Adrenal gland (tissue), 5 donors: ENCODE data around the gene ZFHX2.

Experiments used
- CTCF ChIP-seq, 6 experiments: fragments of 450-650 bp in 4 of 6; fragments of 200-600 bp in 2 of 6; sonication (generic) in 1 of 6; IDR thresholded peaks; 1 replicate in 5 of 6; 2 replicates in 1 of 6; pipeline versions ENCODE4 v1.5.1 to v1.8.0; 2016 to 2021; ENCODE audit warnings: antibody characterized with exemption in 6 of 6, mild to moderate bottlenecking in 2 of 6, moderate library complexity in 1 of 6
- POLR2A ChIP-seq, 2 donors: fragments of 450-650 bp; IDR thresholded peaks; one replicate each; pipeline ENCODE4 v1.6.1; 2017; ENCODE audit warnings: antibody characterized with exemption in 2 of 2, mild to moderate bottlenecking in 2 of 2, moderate library complexity in 1 of 2
- donor health status: DM: no; HTN: no; CAD: no.

- no peak for TF ChIP-seq CTCF (IDR thresholded peaks at IDR 0.05)
- no peak for TF ChIP-seq POLR2A (IDR thresholded peaks at IDR 0.05)
Measured at GRCh38 chr14:23566112-23566777, 14.7 kb upstream of the ZFHX2 start.
